ENCODE results near the gene NMB.

Gene NMB

GRCh38 chr15:84609818-84610525 is 48.0 kb downstream of the NMB start:
- DNase-seq: no peak

GRCh38 chr15:84608707-84609284 is 49.2 kb downstream of the NMB start:
- DNase-seq: no peak

DNA sequence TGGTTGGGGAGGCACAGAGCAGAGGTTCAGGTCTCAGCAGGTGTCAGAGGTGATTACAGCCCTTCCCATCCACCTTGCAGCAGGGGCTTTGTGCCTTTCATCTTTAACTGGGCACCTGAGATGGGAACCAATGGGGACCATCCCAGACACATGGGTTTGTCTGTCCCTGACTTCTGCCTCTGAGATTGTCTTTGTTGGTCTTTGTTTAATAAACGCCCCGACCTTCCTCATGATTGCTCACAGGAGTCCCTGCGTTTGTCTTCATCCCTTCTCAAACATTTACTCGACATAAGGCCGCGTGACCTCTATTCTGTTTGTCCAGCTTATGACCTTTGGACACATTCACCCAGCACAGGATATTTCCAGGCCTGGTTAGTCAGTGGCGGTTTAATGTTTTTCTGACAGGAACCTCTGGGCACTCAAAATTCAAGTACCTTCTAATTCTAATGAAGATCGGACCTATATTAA is 51.3 kb downstream of the NMB start:
- DNase-seq: no peak

DNA sequence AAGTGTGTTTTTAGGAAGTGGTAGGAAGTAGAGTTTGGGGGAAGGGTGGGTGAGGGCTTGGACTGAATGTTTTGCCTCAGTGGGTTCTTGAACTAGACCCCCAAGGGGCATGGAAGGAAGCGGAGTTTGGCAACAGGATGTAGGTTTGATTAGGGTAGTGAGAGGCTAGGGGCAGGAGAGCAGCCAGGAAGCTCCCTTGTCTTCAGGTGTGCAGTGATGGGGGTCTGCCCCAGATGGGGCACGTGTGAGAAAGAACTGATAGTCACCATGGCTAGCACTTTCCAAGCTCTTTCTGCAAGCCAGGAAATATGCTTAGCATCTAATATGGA is 52.5 kb downstream of the NMB start:
- DNase-seq: no peak
